ENCODE data around the gene CLNK.

DNA sequence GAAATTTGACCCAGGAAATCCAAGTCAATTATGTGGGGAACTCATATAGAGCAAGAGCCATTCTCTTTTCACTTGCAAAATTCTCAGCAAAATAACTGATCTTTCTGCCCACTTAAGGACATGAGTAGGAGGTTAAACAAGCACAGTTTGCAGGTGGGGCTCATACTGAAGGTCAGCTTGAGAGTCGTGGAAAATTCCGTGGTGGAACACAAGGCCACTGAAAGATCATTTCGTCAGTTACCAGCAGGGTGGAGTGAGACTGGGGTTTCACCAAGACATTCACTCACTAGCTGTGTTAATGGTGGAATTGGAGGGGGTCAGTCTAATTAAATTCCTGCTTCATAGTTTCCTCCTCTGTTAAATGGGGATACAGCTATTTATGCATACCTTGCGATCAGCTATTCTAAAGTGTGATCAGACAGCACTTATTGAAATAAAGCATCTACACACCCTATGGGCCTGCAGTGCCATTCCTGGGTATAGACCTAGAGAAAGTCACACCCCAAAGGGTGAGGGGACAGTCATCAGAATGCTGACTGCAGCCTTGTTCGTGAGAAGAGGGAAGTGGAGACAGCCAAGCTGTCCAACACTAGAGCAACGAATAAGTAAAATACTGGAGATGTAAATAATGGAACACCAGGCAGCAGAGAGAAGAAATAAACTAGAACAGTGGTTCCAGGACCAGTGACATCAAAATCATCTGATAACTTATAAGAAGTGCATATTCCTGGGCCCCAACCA, 42.7 kb upstream of the CLNK start:
- TF ChIP-seq, protein P1, sequence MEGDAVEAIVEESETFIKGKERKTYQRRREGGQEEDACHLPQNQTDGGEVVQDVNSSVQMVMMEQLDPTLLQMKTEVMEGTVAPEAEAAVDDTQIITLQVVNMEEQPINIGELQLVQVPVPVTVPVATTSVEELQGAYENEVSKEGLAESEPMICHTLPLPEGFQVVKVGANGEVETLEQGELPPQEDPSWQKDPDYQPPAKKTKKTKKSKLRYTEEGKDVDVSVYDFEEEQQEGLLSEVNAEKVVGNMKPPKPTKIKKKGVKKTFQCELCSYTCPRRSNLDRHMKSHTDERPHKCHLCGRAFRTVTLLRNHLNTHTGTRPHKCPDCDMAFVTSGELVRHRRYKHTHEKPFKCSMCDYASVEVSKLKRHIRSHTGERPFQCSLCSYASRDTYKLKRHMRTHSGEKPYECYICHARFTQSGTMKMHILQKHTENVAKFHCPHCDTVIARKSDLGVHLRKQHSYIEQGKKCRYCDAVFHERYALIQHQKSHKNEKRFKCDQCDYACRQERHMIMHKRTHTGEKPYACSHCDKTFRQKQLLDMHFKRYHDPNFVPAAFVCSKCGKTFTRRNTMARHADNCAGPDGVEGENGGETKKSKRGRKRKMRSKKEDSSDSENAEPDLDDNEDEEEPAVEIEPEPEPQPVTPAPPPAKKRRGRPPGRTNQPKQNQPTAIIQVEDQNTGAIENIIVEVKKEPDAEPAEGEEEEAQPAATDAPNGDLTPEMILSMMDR (IDR thresholded peaks at IDR 0.05) = no peak
- TF ChIP-seq POLR2AphosphoS5 (IDR thresholded peaks at IDR 0.05) (no peak), EP300 (IDR thresholded peaks at IDR 0.05; ENCODE audit: low read depth) (no peak), POLR2A (IDR thresholded peaks at IDR 0.05) (no peak)

Measured in transverse colon (tissue), 4 donors.